MCF 10A (cell line): ENCODE results near the gene ELMO1. TPM values are rescaled to one million over a fixed set of nuclear protein-coding genes. Genes with fewer than 3 reads are reported as not detected.

Source experiments
- BruUV-seq: library from RNA; stranded (reverse); fragments of 400-500 nt; replicated peaks from 2 replicates; lab custom pipeline; 2021; lab: Mats Ljungman, UMichigan
- CTCF ChIA-PET: fragments of 300-600 bp; sonication (Branson Sonifier 250); formaldehyde crosslinking; extraction: SDS; loops from one replicate; lab custom pipeline; 2021; ENCODE audit warnings: antibody characterized with exemption, inconsistent platforms; lab: Yijun Ruan, JAX
- POLR2A ChIA-PET: fragments of 300-600, 350-650 bp; sonication (Branson Sonifier 250); formaldehyde crosslinking; extraction: SDS; loops from one replicate; lab custom pipeline; 2020; ENCODE audit warnings: antibody characterized with exemption, inconsistent platforms; lab: Yijun Ruan, JAX
- DNase-seq: peaks from one replicate; pipeline ENCODE4 v3.0.0-alpha.2; 2018; ENCODE audit not compliant: unreplicated experiment
- H3K27ac Mint-ChIP-seq: one replicate; pipeline ENCODE4 v1.8.0; 2022; ENCODE audit warnings: mild to moderate bottlenecking, low read depth, mixed read lengths; ENCODE audit not compliant: unreplicated experiment
- H3K27me3 Mint-ChIP-seq: one replicate; pipeline ENCODE4 v1.8.0; 2022; ENCODE audit warnings: mixed read lengths; ENCODE audit not compliant: insufficient read depth, unreplicated experiment
- H3K36me3 Mint-ChIP-seq: one replicate; pipeline ENCODE4 v1.8.0; 2022; ENCODE audit warnings: mild to moderate bottlenecking, moderate library complexity, mixed read lengths; ENCODE audit not compliant: insufficient read depth, unreplicated experiment
- H3K4me1 Mint-ChIP-seq: one replicate; pipeline ENCODE4 v1.8.0; 2022; ENCODE audit warnings: mixed read lengths; ENCODE audit not compliant: insufficient read depth, unreplicated experiment
- H3K4me3 Mint-ChIP-seq: one replicate; pipeline ENCODE4 v1.8.0; 2022; ENCODE audit warnings: mild to moderate bottlenecking, moderate library complexity, mixed read lengths; ENCODE audit not compliant: unreplicated experiment
- H3K9me3 Mint-ChIP-seq: one replicate; pipeline ENCODE4 v1.8.0; 2022; ENCODE audit warnings: mixed read lengths; ENCODE audit not compliant: unreplicated experiment
- intact Hi-C: fragments of 100-400 bp; cut with micrococcal nuclease; formaldehyde crosslinking; loops from 2 replicates; pipeline ENCODE4 v1.14.1; 2022
- total RNA-seq: library from RNA; stranded (reverse); gene quantifications from 2 replicates; pipeline ENCODE4 v1.2.3, GENCODE V29; 2022
- TF ChIP-seq, protein P1 (sequence below): fragments of 200-600 bp; IDR thresholded peaks from one replicate; pipeline ENCODE4 v1.8.0; 2022; ENCODE audit warnings: antibody characterized with exemption, mild to moderate bottlenecking; ENCODE audit not compliant: unreplicated experiment

ELMO1 gene
- total RNA-seq, 1 experiment from 2014 or later = 0.30 TPM

DNA sequence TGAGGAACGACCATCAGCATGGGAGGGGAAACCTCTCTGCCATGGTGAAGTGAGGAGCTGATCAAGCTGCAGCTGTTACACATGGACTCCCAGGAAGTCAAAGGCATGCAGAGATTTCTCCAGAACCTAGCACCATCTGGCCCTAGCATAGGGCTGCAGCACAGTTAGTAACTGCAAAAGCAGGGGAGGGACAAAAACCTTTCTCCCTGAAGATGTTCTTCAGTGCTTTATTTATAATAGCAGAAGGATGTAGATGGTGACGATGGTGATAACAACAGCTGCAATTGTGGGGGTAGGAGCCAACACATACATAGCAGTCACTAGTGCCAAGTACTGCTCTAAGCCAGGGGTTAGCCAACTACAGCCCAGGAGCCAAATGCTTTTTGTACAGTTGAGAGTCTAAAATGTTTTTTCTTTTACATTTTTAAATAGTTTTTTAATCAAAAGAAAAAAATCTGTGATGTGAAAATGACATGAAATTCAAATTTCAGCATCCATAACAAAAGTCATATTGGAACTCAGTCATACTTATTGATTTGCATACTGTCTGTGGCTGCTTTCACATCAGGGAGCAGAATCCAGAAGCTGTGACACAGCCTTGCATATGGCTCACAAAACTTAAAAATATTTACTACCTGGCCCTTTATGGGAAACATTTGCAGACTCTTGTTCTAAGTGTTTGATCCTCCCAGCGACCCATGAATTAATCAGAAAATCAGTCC, 299.5 kb downstream of the ELMO1 start:
- BruUV-seq = no TSS peak
- CTCF ChIA-PET = interaction anchor here (0.8 kb wide), 1 partner anchor 661 kb away, joined by 3 read pairs; no protein-coding TSS in a partner anchor
- intact Hi-C loops = no loop called here
- Mint-ChIP-seq H3K4me1 (no peaks in the 10 kb centered on the region), H3K36me3 (no peaks in the 10 kb centered on the region), H3K4me3 (no peak overlapping the region), H3K27ac (no peak overlapping the region), H3K27me3 (no peaks in the 10 kb centered on the region), H3K9me3 (no peaks in the 10 kb centered on the region)
- POLR2A ChIA-PET = interaction anchor here (0.7 kb wide), 1 partner anchor 56 kb away, joined by 3 read pairs; no protein-coding TSS in a partner anchor
- TF ChIP-seq, protein P1, sequence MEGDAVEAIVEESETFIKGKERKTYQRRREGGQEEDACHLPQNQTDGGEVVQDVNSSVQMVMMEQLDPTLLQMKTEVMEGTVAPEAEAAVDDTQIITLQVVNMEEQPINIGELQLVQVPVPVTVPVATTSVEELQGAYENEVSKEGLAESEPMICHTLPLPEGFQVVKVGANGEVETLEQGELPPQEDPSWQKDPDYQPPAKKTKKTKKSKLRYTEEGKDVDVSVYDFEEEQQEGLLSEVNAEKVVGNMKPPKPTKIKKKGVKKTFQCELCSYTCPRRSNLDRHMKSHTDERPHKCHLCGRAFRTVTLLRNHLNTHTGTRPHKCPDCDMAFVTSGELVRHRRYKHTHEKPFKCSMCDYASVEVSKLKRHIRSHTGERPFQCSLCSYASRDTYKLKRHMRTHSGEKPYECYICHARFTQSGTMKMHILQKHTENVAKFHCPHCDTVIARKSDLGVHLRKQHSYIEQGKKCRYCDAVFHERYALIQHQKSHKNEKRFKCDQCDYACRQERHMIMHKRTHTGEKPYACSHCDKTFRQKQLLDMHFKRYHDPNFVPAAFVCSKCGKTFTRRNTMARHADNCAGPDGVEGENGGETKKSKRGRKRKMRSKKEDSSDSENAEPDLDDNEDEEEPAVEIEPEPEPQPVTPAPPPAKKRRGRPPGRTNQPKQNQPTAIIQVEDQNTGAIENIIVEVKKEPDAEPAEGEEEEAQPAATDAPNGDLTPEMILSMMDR = no peak
- no peak for DNase-seq

DNA sequence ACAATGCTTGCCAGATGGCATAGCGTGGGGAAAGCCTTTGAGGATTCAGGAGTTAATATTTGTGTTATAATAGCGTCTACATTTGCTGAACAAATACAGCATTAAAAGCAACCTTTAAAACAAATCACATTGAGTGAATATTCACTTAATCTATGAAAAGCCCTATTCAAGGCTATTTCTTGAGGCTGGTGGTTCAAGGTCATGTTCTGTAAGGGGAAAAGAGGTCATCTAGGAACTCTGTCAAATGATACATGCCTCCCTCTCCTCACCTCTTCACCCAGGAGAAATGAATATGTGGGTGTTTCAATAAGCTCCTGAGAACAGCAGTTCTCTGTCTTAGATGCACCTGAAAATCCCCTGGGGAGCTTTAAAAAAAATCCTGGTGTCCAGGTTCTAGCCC, 303.0 kb downstream of the ELMO1 start:
- Mint-ChIP-seq H3K36me3 (no peaks in the 10 kb centered on the region), H3K27ac (no peak overlapping the region), H3K27me3 (no peaks in the 10 kb centered on the region), H3K9me3 (no peaks in the 10 kb centered on the region), H3K4me1 (peaks cover 8% of the 10 kb centered on the region), H3K4me3 (no peak overlapping the region)
- TF ChIP-seq, protein P1 = no peak
- ChIA-PET POLR2A (no interaction called here), CTCF (no interaction called here)
- BruUV-seq = no TSS peak
- no peak for DNase-seq
- intact Hi-C loops = no loop called here

DNA sequence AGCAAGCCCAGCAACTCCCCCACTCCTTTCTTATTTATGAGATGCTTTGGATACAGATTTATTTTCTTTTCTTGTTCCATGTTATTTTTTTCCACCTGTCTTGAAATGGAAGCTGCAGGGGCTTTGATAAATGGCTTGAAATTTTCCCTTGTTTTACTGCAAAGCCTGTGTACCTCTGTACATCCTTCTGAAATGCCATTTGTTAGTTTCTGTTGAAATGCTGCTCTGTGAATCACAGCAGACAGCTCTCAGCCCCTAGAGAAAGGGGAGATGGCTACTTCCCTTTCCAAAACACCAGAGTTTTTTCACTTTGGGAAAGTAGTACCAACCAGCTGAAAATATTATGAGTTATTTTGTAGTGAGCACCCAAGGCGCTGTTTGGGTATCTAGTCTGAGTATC, 304.2 kb downstream of the ELMO1 start:
- ChIA-PET POLR2A (interaction anchor here (1.0 kb wide), 1 partner anchor 718 kb away, joined by 5 read pairs; no protein-coding TSS in a partner anchor), CTCF (interaction anchor here (0.6 to 1.5 kb wide), 5 partner anchors 8 to 657 kb away, joined by 3 to 5 read pairs (median 3); no protein-coding TSS in a partner anchor)
- Mint-ChIP-seq H3K27me3 (no peaks in the 10 kb centered on the region), H3K4me3 (no peak overlapping the region), H3K9me3 (no peaks in the 10 kb centered on the region), H3K36me3 (no peaks in the 10 kb centered on the region), H3K4me1 (peaks cover 8% of the 10 kb centered on the region), H3K27ac (no peak overlapping the region)
- no TSS peak for BruUV-seq
- intact Hi-C loops = no loop called here
- no peak for DNase-seq
- TF ChIP-seq, protein P1 = no peak

GRCh38 chr7:37142958-37143357, 305.7 kb downstream of the ELMO1 start:
- H3K27me3 Mint-ChIP-seq = no peaks in the 10 kb centered on the region
- CTCF ChIA-PET = interaction anchor here (0.7 to 2.0 kb wide), 5 partner anchors 39 to 658 kb away, joined by 3 to 10 read pairs (median 3); no protein-coding TSS in a partner anchor
- intact Hi-C loops = no loop called here
- POLR2A ChIA-PET = interaction anchor here (0.9 kb wide), 1 partner anchor 10 kb away, joined by 3 read pairs; no protein-coding TSS in a partner anchor
- no TSS peak for BruUV-seq
- no peak overlapping the region for H3K27ac Mint-ChIP-seq
- TF ChIP-seq, protein P1 = no peak
- no peaks in the 10 kb centered on the region for H3K36me3 Mint-ChIP-seq
- H3K9me3 Mint-ChIP-seq = peaks cover 10% of the 10 kb centered on the region
- no peak overlapping the region for H3K4me3 Mint-ChIP-seq
- peak; percentile 3 for DNase-seq
- peaks cover 8% of the 10 kb centered on the region for H3K4me1 Mint-ChIP-seq
